K562 (cell line): ENCODE data around the gene SSU72. TPM values are rescaled to one million over a fixed set of nuclear protein-coding genes. Genes with fewer than 3 reads are reported as not detected.
A peak's percentile ranks its signal among the peaks of the same experiment; 100 is the strongest.

Experiments used
- ATAC-seq: fragments of 200-7000 bp; cut with Tn5 transposase; 3 replicates; pipeline ENCODE4 v1.9.1; 2020; ENCODE audit warnings: moderate library complexity
- BruUV-seq: library from RNA; stranded (reverse); fragments of 400-500 nt; replicated peaks from 2 replicates; lab custom pipeline; 2021; lab: Mats Ljungman, UMichigan
- CTCF ChIA-PET: fragments of 300-600 bp; formaldehyde crosslinking; extraction: SDS; loops from one replicate; lab custom pipeline; 2021; ENCODE audit warnings: low intra/inter-chr PET ratio; lab: Yijun Ruan, JAX
- POLR2A ChIA-PET: fragments of 300-600, 350-650 bp; sonication (Branson Sonifier 250); formaldehyde crosslinking; extraction: SDS; loops from one replicate; lab custom pipeline; 2021; ENCODE audit warnings: antibody characterized with exemption, inconsistent platforms; lab: Yijun Ruan, JAX
- DNase-seq, 4 experiments: peaks; one replicate each; pipeline versions ENCODE4 v3.0.0 to v3.0.0-alpha.2; 2011 to 2018; ENCODE audit warnings: low spot score in 3 of 4, mixed read lengths in 3 of 4; ENCODE audit errors: extremely low read depth in 1 of 4
- FAIRE-seq: peaks from 2 replicates; lab custom pipeline; 2011; peaks lifted over from hg19 to GRCh38; lab: Jason Lieb, UNC
- H2AFZ ChIP-seq: 2 replicates; pipeline ENCODE4 v1.6.0; 2011; ENCODE audit warnings: low read depth, low read length, control low read depth, inconsistent platforms
- H3K27ac ChIP-seq: fragments of 200-600 bp; 3 replicates; pipeline ENCODE4 v1.8.0; 2011; ENCODE audit warnings: low read depth, mild to moderate bottlenecking, control low read depth, inconsistent platforms, low read length, moderate library complexity, mixed read lengths; ENCODE audit errors: extremely low read depth
- H3K27me3 ChIP-seq, 2 experiments: fragments of 300-600 bp in 1 of 2; 2 replicates in 1 of 2; 3 replicates in 1 of 2; pipeline versions ENCODE4 v1.6.0 to v1.8.0; 2011; ENCODE audit warnings: inconsistent platforms in 2 of 2, low read length in 2 of 2, mild to moderate bottlenecking in 1 of 2, mixed read lengths in 1 of 2, moderate library complexity in 1 of 2; ENCODE audit not compliant: control insufficient read depth in 2 of 2, insufficient read depth in 2 of 2
- H3K36me3 ChIP-seq: fragments of 300-600 bp; 3 replicates; pipeline ENCODE4 v1.8.0; 2011; ENCODE audit warnings: mild to moderate bottlenecking, low read length, inconsistent platforms; ENCODE audit not compliant: control insufficient read depth, insufficient read depth
- H3K4me1 ChIP-seq, 2 experiments: fragments of 200-600 bp in 1 of 2; replicated peaks in 1 of 2; 2 replicates in 1 of 2; 3 replicates in 1 of 2; pipeline versions ENCODE4 v1.5.1 to v1.8.0; 2011; ENCODE audit warnings: inconsistent platforms in 2 of 2, low read length in 2 of 2, mild to moderate bottlenecking in 1 of 2, mixed read lengths in 1 of 2, moderate library complexity in 1 of 2; ENCODE audit not compliant: control insufficient read depth in 2 of 2, insufficient read depth in 2 of 2
- H3K4me2 ChIP-seq: 2 replicates; pipeline ENCODE4 v1.6.1; 2011; ENCODE audit warnings: low read length, control low read depth, inconsistent platforms, mixed read lengths; ENCODE audit not compliant: insufficient read depth
- H3K4me3 ChIP-seq: fragments of 200-600 bp; sonication (generic), shearing (Covaris generic); 2 replicates; pipeline ENCODE4 v1.5.1; 2016; ENCODE audit warnings: control low read depth, inconsistent platforms
- H3K79me2 ChIP-seq: fragments of 200-600 bp; 3 replicates; pipeline ENCODE4 v1.8.0; 2011; ENCODE audit warnings: low read length, inconsistent platforms; ENCODE audit not compliant: control insufficient read depth, insufficient read depth
- H3K9ac ChIP-seq, 2 experiments: 2 replicates each; pipeline versions ENCODE4 v1.6.0 to v1.6.1; 2011; ENCODE audit warnings: low read depth in 2 of 2, low read length in 2 of 2, control low read depth in 1 of 2, inconsistent platforms in 1 of 2, mild to moderate bottlenecking in 1 of 2, mixed read lengths in 1 of 2; ENCODE audit not compliant: insufficient read depth in 1 of 2
- H3K9me1 ChIP-seq: one replicate; pipeline ENCODE4 v1.6.0; 2011; ENCODE audit warnings: inconsistent platforms, mild to moderate bottlenecking, low read length, moderate library complexity; ENCODE audit not compliant: control insufficient read depth, insufficient read depth
- H3K9me3 ChIP-seq: replicated peaks from 2 replicates; pipeline ENCODE4 v1.5.1; 2011; ENCODE audit warnings: low read depth, low read length, inconsistent platforms; ENCODE audit not compliant: control insufficient read depth, insufficient read depth
- H4K20me1 ChIP-seq: replicated peaks from 2 replicates; pipeline ENCODE4 v1.6.1; 2011; ENCODE audit warnings: low read length, inconsistent platforms, mixed read lengths; ENCODE audit not compliant: control insufficient read depth, insufficient read depth
- ZNF282 ChIP-seq: sonication (generic); formaldehyde crosslinking; IDR thresholded peaks from 2 replicates; pipeline ENCODE4 v1.8.1; 2023; ENCODE audit warnings: missing genetic modification reagents
- WGBS: fragments of 100-300 bp; shearing (Covaris generic); methylation state at CpG from one replicate; pipeline ENCODE4 v1.1.6; 2016; ENCODE audit warnings: low coverage, mixed read lengths; ENCODE audit not compliant: insufficient coverage; ENCODE audit errors: missing lambda C conversion rate; 5-methylcytosine and 5-hydroxymethylcytosine counted together
- in situ Hi-C: fragments of 300-500 bp; cut with MboI; formaldehyde crosslinking; loops from 4 replicates; pipeline ENCODE4 v1.15.0; 2018; ENCODE audit warnings: inconsistent platforms, mixed read lengths
- intact Hi-C: fragments of 100-400 bp; cut with micrococcal nuclease; formaldehyde crosslinking; loops from 2 replicates; pipeline ENCODE4 v1.14.2; 2022
- polyA plus RNA-seq, 8 experiments: library from polyadenylated mRNA; depleted of rRNA in 4 of 8; stranded (reverse) in 5 of 8; unstranded in 3 of 8; fragments of >200 nt; fragmentation: Nextera tagmentation in 2 of 8; fragmentation: Illumina TruSeq in 1 of 8; extraction: Ambion mirVana in 2 of 8; extraction: Trizol in 1 of 8; gene quantifications; 2 replicates each; pipeline versions ENCODE4 v1.2.1 to v1.2.3, GENCODE V29; 2011 to 2014; ENCODE audit warnings: inconsistent platforms in 1 of 8, missing spikeins in 1 of 8
- total RNA-seq, 7 experiments: library from RNA; depleted of rRNA in 6 of 7; stranded (reverse); fragments of >200 nt in 6 of 7; fragmentation: Illumina TruSeq in 2 of 7; extraction: Trizol in 2 of 7; gene quantifications; 2 replicates each; pipeline versions ENCODE4 v1.2.1 to v1.2.3, GENCODE V29; 2011 to 2021; ENCODE audit warnings: low replicate concordance in 1 of 7
- TF ChIP-seq, protein P1 (sequence below): fragments of 200-800 bp; sonication (Bioruptor generic); IDR thresholded peaks from 2 replicates; pipeline ENCODE4 v1.6.1; 2017; ENCODE audit warnings: missing genetic modification characterization, missing compliant biosample characterization

Gene SSU72
- total and polyA plus RNA-seq, 9 of the 15 experiments (the other 6 are each of a cell fraction or from before 2014, with no cell fraction given) = 70.8 to 201 (median 94.6) TPM

DNA sequence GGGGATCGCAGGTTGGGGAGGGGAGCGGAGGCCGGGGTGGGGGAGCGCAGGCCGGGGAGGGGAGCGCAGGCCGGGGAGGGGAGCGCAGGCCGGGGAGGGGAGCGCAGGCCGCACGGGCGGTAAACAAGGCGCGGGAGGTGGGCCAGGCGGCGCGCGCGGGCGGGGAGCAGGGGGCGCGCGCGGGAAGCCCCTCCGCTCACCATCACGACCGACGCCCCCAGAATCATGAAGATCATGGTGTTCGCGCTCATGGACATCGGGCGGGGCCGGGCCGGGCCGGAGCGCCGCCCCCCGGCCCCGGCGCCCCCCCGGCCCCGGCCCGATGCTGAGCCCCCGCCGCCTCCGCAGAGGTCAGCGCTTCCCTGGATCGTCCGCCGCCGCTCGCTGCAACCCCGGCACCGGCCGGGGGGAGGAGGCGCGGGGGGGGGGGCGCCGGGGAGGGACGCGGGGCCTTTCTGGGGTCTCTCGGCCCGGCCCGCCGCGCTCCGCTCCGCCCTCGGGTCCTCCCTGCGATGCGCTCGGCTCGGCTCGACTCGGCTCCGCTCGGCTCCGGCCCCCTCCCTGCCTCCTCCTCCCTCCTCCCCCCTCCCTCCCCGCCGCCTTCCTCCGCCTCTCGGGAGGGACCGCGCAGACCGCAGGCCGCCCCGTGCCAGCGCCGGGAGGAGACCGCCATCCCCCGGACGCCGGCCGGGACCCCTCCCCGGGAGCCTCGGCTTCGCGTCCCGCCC, 34.4 kb downstream of the SSU72 start, which contains the start of gene TMEM240:
TMEM240 (minus strand) TSS at position 535 of the 728 bp plus-strand sequence; CDS start at position 257, 278 bp downstream.
- H2AFZ ChIP-seq = no peak within 1 kb of the TSS
- in situ Hi-C loops = no loop called here
- peaks cover 0 to 52% of the 10 kb centered on the region in 2 experiments; a peak in 2 of 5 replicates for H3K4me1 ChIP-seq
- H3K79me2 ChIP-seq = no peaks in the 10 kb centered on the region
- H3K27me3 ChIP-seq = no peaks in the 10 kb centered on the region
- H3K9me1 ChIP-seq = no peaks in the 10 kb centered on the region
- no peak for ATAC-seq
- H3K4me2 ChIP-seq = no peak within 1 kb of the TSS
- FAIRE-seq = no peak
- POLR2A ChIA-PET = no interaction called here
- DNase-seq = no peak
- intact Hi-C loops = no loop called here
- no TSS peak for BruUV-seq
- WGBS = 100% methylated on average over 1 of the region's 100 CpGs
- H3K4me3 ChIP-seq = no peak within 1 kb of the TSS
- H3K27ac ChIP-seq = no peak within 1 kb of the TSS
- H3K36me3 ChIP-seq = peaks cover 63% of the 10 kb centered on the region
- TF ChIP-seq, protein P1, sequence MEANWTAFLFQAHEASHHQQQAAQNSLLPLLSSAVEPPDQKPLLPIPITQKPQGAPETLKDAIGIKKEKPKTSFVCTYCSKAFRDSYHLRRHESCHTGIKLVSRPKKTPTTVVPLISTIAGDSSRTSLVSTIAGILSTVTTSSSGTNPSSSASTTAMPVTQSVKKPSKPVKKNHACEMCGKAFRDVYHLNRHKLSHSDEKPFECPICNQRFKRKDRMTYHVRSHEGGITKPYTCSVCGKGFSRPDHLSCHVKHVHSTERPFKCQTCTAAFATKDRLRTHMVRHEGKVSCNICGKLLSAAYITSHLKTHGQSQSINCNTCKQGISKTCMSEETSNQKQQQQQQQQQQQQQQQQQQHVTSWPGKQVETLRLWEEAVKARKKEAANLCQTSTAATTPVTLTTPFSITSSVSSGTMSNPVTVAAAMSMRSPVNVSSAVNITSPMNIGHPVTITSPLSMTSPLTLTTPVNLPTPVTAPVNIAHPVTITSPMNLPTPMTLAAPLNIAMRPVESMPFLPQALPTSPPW (CRISPR knock-in tag) = 0 out of 2 replicates have a peak, but pooled peaks have one; percentile 20
- TF ChIP-seq ZNF282 (CRISPR knock-in tag) = no peak
- no peaks in the 10 kb centered on the region; the same call in 1 of the 2 replicates for H3K9me3 ChIP-seq
- CTCF ChIA-PET = no interaction called here
- no peaks in the 10 kb centered on the region for H4K20me1 ChIP-seq
- no peak within 1 kb of the TSS for H3K9ac ChIP-seq
